SK-N-SH treated with all-trans-retinoic acid at 6 μM for 48 hours (cell line): ENCODE measurements around the gene OR2Z1.

Source experiments
- ATAC-seq: fragments of 200-7000 bp; cut with Tn5 transposase; 3 replicates; pipeline ENCODE4 v1.9.1; 2020; ENCODE audit warnings: mild to moderate bottlenecking, moderate library complexity
- ARNTL ChIP-seq: fragments of 450-650 bp; formaldehyde crosslinking; IDR thresholded peaks from 2 replicates; pipeline ENCODE4 v1.5.0; 2020; ENCODE audit warnings: low read depth, mild to moderate bottlenecking, moderate library complexity, borderline replicate concordance
- BACH2 ChIP-seq: fragments of 250-450 bp; sonication (Bioruptor Pico); IDR thresholded peaks from 2 replicates; pipeline ENCODE4 v1.9.0; 2021; ENCODE audit warnings: mild to moderate bottlenecking, borderline replicate concordance
- CSRNP3 ChIP-seq: fragments of 250-450 bp; sonication (Bioruptor Pico); IDR thresholded peaks from 2 replicates; pipeline ENCODE4 v1.5.1; 2021; ENCODE audit warnings: mild to moderate bottlenecking, moderate library complexity
- ESRRG ChIP-seq: fragments of 250-450 bp; sonication (Bioruptor Pico); IDR thresholded peaks from 2 replicates; pipeline ENCODE4 v1.6.1; 2021; ENCODE audit warnings: mild to moderate bottlenecking
- GLIS3 ChIP-seq: fragments of 250-450 bp; sonication (Bioruptor Pico); IDR thresholded peaks from 2 replicates; pipeline ENCODE4 v1.5.0; 2020; ENCODE audit warnings: mild to moderate bottlenecking, moderate library complexity
- ISL1 ChIP-seq: fragments of 250-450 bp; sonication (Bioruptor Pico); IDR thresholded peaks from 2 replicates; pipeline ENCODE4 v2.1.2; 2022; ENCODE audit warnings: mild to moderate bottlenecking, moderate library complexity
- OSR1 ChIP-seq: fragments of 250-450 bp; sonication (Bioruptor Pico); IDR thresholded peaks from 2 replicates; pipeline ENCODE4 v1.8.0; 2022; ENCODE audit warnings: moderate library complexity, mild to moderate bottlenecking, inconsistent platforms
- PATZ1 ChIP-seq: fragments of 250-450 bp; sonication (Bioruptor Pico); IDR thresholded peaks from 2 replicates; pipeline ENCODE4 v1.8.0; 2020; ENCODE audit warnings: mild to moderate bottlenecking, moderate library complexity, borderline replicate concordance
- POU6F1 ChIP-seq: fragments of 250-450 bp; sonication (Bioruptor Pico); IDR thresholded peaks from 2 replicates; pipeline ENCODE4 v1.8.0; 2021; ENCODE audit warnings: low read depth, mild to moderate bottlenecking, moderate library complexity, borderline replicate concordance
- PPARA ChIP-seq: fragments of 250-450 bp; sonication (Bioruptor Pico); IDR thresholded peaks from 2 replicates; pipeline ENCODE4 v1.5.0; 2020; ENCODE audit warnings: mild to moderate bottlenecking, borderline replicate concordance
- RARB ChIP-seq: fragments of 250-450 bp; sonication (Bioruptor Pico); IDR thresholded peaks from 2 replicates; pipeline ENCODE4 v1.8.0; 2021; ENCODE audit warnings: mild to moderate bottlenecking, moderate library complexity
- SNAI2 ChIP-seq: fragments of 250-450 bp; sonication (Bioruptor Pico); IDR thresholded peaks from 2 replicates; pipeline ENCODE4 v1.5.0; 2020; ENCODE audit warnings: mild to moderate bottlenecking, moderate library complexity
- TCF4 ChIP-seq: fragments of 250-450 bp; sonication (Bioruptor Pico); IDR thresholded peaks from 2 replicates; pipeline ENCODE4 v1.8.0; 2021; ENCODE audit warnings: mild to moderate bottlenecking, moderate library complexity, borderline replicate concordance
- TOX ChIP-seq: fragments of 250-450 bp; sonication (Bioruptor Pico); IDR thresholded peaks from 2 replicates; pipeline ENCODE4 v1.8.0; 2021; ENCODE audit warnings: mild to moderate bottlenecking, moderate library complexity, borderline replicate concordance
- TSHZ2 ChIP-seq: fragments of 250-450 bp; sonication (Bioruptor Pico); IDR thresholded peaks from 2 replicates; pipeline ENCODE4 v1.5.0; 2020; ENCODE audit warnings: mild to moderate bottlenecking, moderate library complexity
- ZFP3 ChIP-seq: fragments of 250-450 bp; sonication (Bioruptor Pico); IDR thresholded peaks from 2 replicates; pipeline ENCODE4 v1.5.0; 2020; ENCODE audit warnings: mild to moderate bottlenecking, moderate library complexity
- ZFP30 ChIP-seq: fragments of 450-650 bp; formaldehyde crosslinking; IDR thresholded peaks from 2 replicates; pipeline ENCODE4 v1.5.0; 2022; ENCODE audit warnings: mild to moderate bottlenecking, moderate library complexity
- ZNF70 ChIP-seq: fragments of 450-650 bp; formaldehyde crosslinking; IDR thresholded peaks from 2 replicates; pipeline ENCODE4 v1.5.0; 2020; ENCODE audit warnings: mild to moderate bottlenecking, moderate library complexity
- ZNF8 ChIP-seq: fragments of 450-650 bp; formaldehyde crosslinking; IDR thresholded peaks from 2 replicates; pipeline ENCODE4 v1.5.0; 2020; ENCODE audit warnings: mild to moderate bottlenecking, moderate library complexity

Gene OR2Z1

GRCh38 chr19:8678244-8678807 is 43.1 kb upstream of the OR2Z1 start:
- ATAC-seq, result no peak
- TF ChIP-seq TCF4 (CRISPR knock-in tag) (no peak), BACH2 (CRISPR knock-in tag) (no peak)
- TF ChIP-seq, all 23 proteins: peak for 0

GRCh38 chr19:8680676-8681344 is 40.6 kb upstream of the OR2Z1 start:
- ATAC-seq, result no peak
- TF ChIP-seq RARB (CRISPR knock-in tag), result no peak
- no peak for TF ChIP-seq SNAI2
- TF ChIP-seq TSHZ2 (CRISPR knock-in tag), result no peak
- TF ChIP-seq ARNTL, result no peak
- TF ChIP-seq POU6F1, result no peak
- TF ChIP-seq OSR1 (CRISPR knock-in tag), result no peak
- no peak for TF ChIP-seq ZFP30 (CRISPR knock-in tag)
- TF ChIP-seq PPARA (CRISPR knock-in tag), result no peak
- TF ChIP-seq PATZ1, result no peak
- TF ChIP-seq ZFP3 (CRISPR knock-in tag), result no peak
- TF ChIP-seq CSRNP3 (CRISPR knock-in tag), result no peak
- no peak for TF ChIP-seq ESRRG
- no peak for TF ChIP-seq BACH2 (CRISPR knock-in tag)
- TF ChIP-seq, all 23 proteins: peak for 0

GRCh38 chr19:8681345-8682029 is 39.9 kb upstream of the OR2Z1 start:
- no peak for TF ChIP-seq OSR1 (CRISPR knock-in tag)
- TF ChIP-seq, all 23 proteins: peak for 0
- ATAC-seq, result no peak

GRCh38 chr19:8682472-8682871 is 39.0 kb upstream of the OR2Z1 start:
- ATAC-seq, result no peak
- TF ChIP-seq GLIS3 (CRISPR knock-in tag) (no peak), TOX (CRISPR knock-in tag) (no peak), ISL1 (CRISPR knock-in tag) (no peak), POU6F1 (no peak), ZNF70 (CRISPR knock-in tag) (no peak), PPARA (CRISPR knock-in tag) (no peak), ARNTL (no peak), PATZ1 (no peak), TCF4 (CRISPR knock-in tag) (no peak), SNAI2 (no peak), ZFP3 (CRISPR knock-in tag) (no peak), ZNF8 (no peak), ZFP30 (CRISPR knock-in tag) (no peak), BACH2 (CRISPR knock-in tag) (no peak), CSRNP3 (CRISPR knock-in tag) (no peak), OSR1 (CRISPR knock-in tag) (no peak)
